HG02610 (cell line): ENCODE results near the gene ZAP70.

Source experiments
- ATAC-seq: cut with Tn5 transposase; IDR thresholded peaks from one replicate; pipeline ENCODE4 v1.9.1; 2021; ENCODE audit warnings: mild to moderate bottlenecking, moderate library complexity; ENCODE audit not compliant: unreplicated experiment

Gene ZAP70

DNA sequence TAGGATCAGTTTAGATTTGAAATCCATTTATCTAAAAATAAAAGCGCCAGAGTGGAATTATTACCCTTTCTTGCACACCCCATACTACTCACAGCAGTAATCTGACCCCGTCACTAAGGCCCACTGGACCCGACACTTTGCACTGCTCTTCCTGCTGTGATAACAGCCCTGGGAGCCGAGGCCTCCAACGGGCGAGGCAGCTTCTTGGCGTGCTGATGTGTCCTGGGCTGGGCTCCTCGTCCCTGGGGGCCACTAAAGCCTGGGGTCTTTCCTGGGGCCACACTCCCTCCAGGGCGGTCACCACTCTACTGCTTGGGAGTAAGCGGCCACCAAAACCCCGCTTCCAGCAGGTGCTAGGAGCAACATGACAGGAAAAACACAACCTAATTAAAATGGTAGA lies 61.7 kb downstream of the ZAP70 start:
- ATAC-seq, result no peak

GRCh38 chr2:97779141-97779540 lies 65.8 kb downstream of the ZAP70 start:
- no peak for ATAC-seq

DNA sequence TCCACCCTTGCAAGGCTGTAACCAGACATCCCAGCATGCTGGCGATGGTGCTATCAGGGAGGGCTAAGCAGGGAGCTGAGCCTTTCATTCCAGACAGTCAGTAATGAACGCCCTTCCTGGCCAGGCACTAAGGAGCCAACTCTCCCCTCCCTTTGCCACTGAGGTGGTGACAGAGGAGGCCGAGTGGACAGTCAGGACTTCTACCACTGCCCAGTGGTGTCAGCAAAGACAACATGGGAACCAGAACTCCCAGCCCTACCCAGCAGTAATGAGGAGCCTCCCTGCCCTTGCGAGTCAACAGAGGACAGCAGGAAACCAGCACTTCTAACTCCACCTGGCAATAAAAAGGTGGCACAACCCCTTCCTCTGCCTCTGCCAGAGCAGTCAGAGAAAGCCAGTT lies 68.6 kb downstream of the ZAP70 start:
- no peak for ATAC-seq

GRCh38 chr2:97784953-97785352 lies 71.6 kb downstream of the ZAP70 start:
- no peak for ATAC-seq

DNA sequence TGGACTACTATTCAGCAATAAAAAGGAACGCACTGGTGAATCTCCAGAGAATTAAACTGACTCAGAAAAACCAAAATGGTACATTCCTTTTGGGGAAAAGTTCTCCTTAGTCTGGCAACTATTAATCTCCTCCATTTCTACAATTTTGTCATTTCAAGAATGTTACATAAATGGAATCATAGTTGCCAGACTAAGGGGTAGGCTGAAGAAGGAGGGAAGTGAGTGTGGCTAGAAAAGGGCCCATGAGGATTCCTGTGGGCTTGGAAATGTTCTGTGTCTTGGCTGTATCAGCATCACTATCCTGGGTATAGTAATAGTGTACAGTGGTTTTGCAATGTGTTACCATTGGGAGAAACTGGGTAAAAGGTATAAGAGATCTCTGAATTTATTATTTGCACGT lies 72.4 kb downstream of the ZAP70 start:
- ATAC-seq, result no peak

DNA sequence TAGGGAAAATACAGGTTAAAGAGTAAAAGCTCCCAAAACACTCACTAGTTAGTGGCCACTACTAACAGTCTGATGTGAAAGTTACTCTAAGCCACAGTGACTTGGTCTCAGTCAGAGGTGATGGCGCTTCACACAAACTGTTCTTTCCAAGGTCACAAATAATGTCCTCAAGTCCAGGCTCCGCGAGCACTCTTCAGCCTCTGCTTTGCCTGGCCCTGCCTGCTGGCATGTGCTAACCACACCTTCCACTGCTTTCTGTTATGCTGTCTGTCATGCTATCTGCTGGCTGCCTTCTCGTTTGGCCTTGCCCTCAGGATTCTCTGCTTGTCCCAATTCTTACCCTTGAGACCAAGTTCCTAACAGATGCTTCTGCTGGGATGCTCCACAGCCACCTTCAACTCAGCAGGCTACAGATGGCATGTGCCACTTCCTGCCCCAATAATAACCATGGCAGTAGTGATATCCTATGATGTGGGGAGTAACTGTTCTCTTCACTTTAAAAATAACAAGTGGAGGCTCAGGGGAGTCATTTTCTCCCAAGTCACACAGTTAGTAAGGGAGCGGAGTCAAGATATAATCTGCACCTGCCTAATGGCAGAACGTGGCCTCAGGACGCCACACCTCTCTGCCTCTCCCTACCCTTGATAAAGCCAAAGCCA lies 75.7 kb downstream of the ZAP70 start:
- no peak for ATAC-seq
